Thyroid gland (tissue), 4 donors: Measurements from ENCODE around the gene ANO6. TPM values are rescaled to one million over a fixed set of nuclear protein-coding genes. Genes with fewer than 3 reads are reported as not detected.

Experiments used
- DNase-seq, 2 donors: peaks; one replicate each; pipeline ENCODE4 v3.0.0-alpha.2; 2019
- H3K27ac ChIP-seq, 3 donors: fragments of 200-600 bp; sonication (generic); 1 replicate in 2 of 3; 2 replicates in 1 of 3; pipeline ENCODE4 v1.5.1; 2016 to 2019; ENCODE audit warnings: mild to moderate bottlenecking in 1 of 3, moderate library complexity in 1 of 3
- H3K27me3 ChIP-seq: fragments of 200-600 bp; sonication (generic); one replicate; pipeline ENCODE4 v1.5.1; 2019
- H3K36me3 ChIP-seq, 2 donors: fragments of 200-600 bp; sonication (generic); one replicate each; pipeline ENCODE4 v1.5.1; 2016 to 2019
- H3K4me1 ChIP-seq, 2 donors: fragments of 200-600 bp; sonication (generic); one replicate each; pipeline ENCODE4 v1.5.1; 2017 to 2019
- H3K4me3 ChIP-seq, 3 donors: fragments of 200-600 bp; sonication (generic); replicated peaks in 1 of 3; 1 replicate in 2 of 3; 2 replicates in 1 of 3; pipeline ENCODE4 v1.5.1; 2016; ENCODE audit warnings: mild to moderate bottlenecking in 1 of 3
- H3K9me3 ChIP-seq: fragments of 200-600 bp; sonication (generic); one replicate; pipeline ENCODE4 v1.5.1; 2017
- CTCF ChIP-seq, 6 experiments: fragments of 200-600 bp in 3 of 6; fragments of 450-650 bp in 3 of 6; sonication (generic) in 3 of 6; IDR thresholded peaks; one replicate each; pipeline ENCODE4 v1.5.1; 2016 to 2019; ENCODE audit warnings: antibody characterized with exemption in 6 of 6, mild to moderate bottlenecking in 2 of 6, inconsistent platforms in 1 of 6, moderate library complexity in 1 of 6
- POLR2A ChIP-seq, 2 donors: fragments of 450-650 bp; IDR thresholded peaks; one replicate each; pipeline ENCODE4 v1.6.1; 2017; ENCODE audit warnings: antibody characterized with exemption in 2 of 2, mild to moderate bottlenecking in 2 of 2, moderate library complexity in 1 of 2
- WGBS, 2 donors: methylation state at CpG; one replicate each; pipeline ENCODE4 v1.1.5; 2017; 5-methylcytosine and 5-hydroxymethylcytosine counted together
- intact Hi-C: fragments of 100-400 bp; cut with DNase I; formaldehyde crosslinking; loops from one replicate; pipeline ENCODE4 v1.15.1; 2023
- total RNA-seq, 4 donors: library from RNA; depleted of rRNA; stranded (reverse); fragments of >200 nt; gene quantifications; one replicate each; pipeline ENCODE4 v1.2.3, GENCODE V29; 2016

Gene ANO6
- total RNA-seq, 4 donors from 2014 or later = 37.3 to 61.1 (median 48.1) TPM

- TF ChIP-seq CTCF (IDR thresholded peaks at IDR 0.05) (no peak), POLR2A (IDR thresholded peaks at IDR 0.05) (no peak)
- Histone ChIP-seq H3K27me3 (no peaks in the 10 kb centered on the region), H3K27ac (no peak overlapping the region), H3K4me3 (no peak overlapping the region), H3K4me1 (peaks cover 0 to under 1% of the 10 kb centered on the region in 2 donors), H3K9me3 (no peaks in the 10 kb centered on the region), H3K36me3 (no peaks in the 10 kb centered on the region)
- 96 to 97% methylated on average over 4 of the region's 4 CpGs for WGBS, 2 donors
- DNase-seq = no peak
- intact Hi-C loops = no loop called here
Observed at GRCh38 chr12:45289245-45290215, 73.6 kb downstream of the ANO6 start.

- intact Hi-C loops = no loop called here
- no peak overlapping the region for H3K27ac ChIP-seq
Observed at GRCh38 chr12:45290216-45290605, 74.3 kb downstream of the ANO6 start.

GRCh38 chr12:45291518-45291917 lies 75.6 kb downstream of the ANO6 start:
- TF ChIP-seq POLR2A (IDR thresholded peaks at IDR 0.05) = no peak
- Histone ChIP-seq H3K9me3 (no peaks in the 10 kb centered on the region), H3K27me3 (no peaks in the 10 kb centered on the region), H3K36me3 (no peaks in the 10 kb centered on the region), H3K4me1 (no peaks in the 10 kb centered on the region), H3K4me3 (no peak overlapping the region), H3K27ac (no peak overlapping the region)
- no peak for DNase-seq
- WGBS, 2 donors = 89 to 90% methylated on average over 1 of the region's 1 CpG
- intact Hi-C loops = no loop called here

More at GRCh38 chr12:45290216-45290605, 74.3 kb downstream of the ANO6 start:
- Histone ChIP-seq H3K36me3 (no peaks in the 10 kb centered on the region), H3K4me1 (no peaks in the 10 kb centered on the region), H3K4me3 (no peak overlapping the region), H3K9me3 (no peaks in the 10 kb centered on the region), H3K27me3 (no peaks in the 10 kb centered on the region)
- DNase-seq = no peak
- 92 to 96% methylated on average over 2 of the region's 2 CpGs for WGBS, 2 donors
- TF ChIP-seq POLR2A (IDR thresholded peaks at IDR 0.05) (no peak), CTCF (IDR thresholded peaks at IDR 0.05) (no peak)

- intact Hi-C loops = no loop called here
- Histone ChIP-seq H3K9me3 (no peaks in the 10 kb centered on the region), H3K4me3 (no peak overlapping the region), H3K36me3 (no peaks in the 10 kb centered on the region), H3K27ac (no peak overlapping the region), H3K4me1 (no peaks in the 10 kb centered on the region), H3K27me3 (no peaks in the 10 kb centered on the region)
- 76 to 84% methylated on average over 4 of the region's 4 CpGs for WGBS, 2 donors
- TF ChIP-seq POLR2A (IDR thresholded peaks at IDR 0.05) (no peak), CTCF (IDR thresholded peaks at IDR 0.05) (no peak)
- no peak for DNase-seq
Observed at GRCh38 chr12:45292486-45293195, 76.7 kb downstream of the ANO6 start.

- Histone ChIP-seq H3K4me3 (no peak overlapping the region), H3K4me1 (peaks cover 0 to 10% of the 10 kb centered on the region in 2 donors), H3K36me3 (no peaks in the 10 kb centered on the region), H3K9me3 (no peaks in the 10 kb centered on the region), H3K27ac (no peak overlapping the region), H3K27me3 (no peaks in the 10 kb centered on the region)
- whole genome bisulfite sequencing, 2 donors = 95 to 99% methylated on average over 5 of the region's 5 CpGs
- TF ChIP-seq POLR2A (IDR thresholded peaks at IDR 0.05) (no peak), CTCF (IDR thresholded peaks at IDR 0.05) (no peak)
- no peak for DNase-seq
- intact Hi-C loops = no loop called here
Observed at GRCh38 chr12:45294906-45295305, 79.0 kb downstream of the ANO6 start.
